ENCODE data around the gene ZBP1.

DNA sequence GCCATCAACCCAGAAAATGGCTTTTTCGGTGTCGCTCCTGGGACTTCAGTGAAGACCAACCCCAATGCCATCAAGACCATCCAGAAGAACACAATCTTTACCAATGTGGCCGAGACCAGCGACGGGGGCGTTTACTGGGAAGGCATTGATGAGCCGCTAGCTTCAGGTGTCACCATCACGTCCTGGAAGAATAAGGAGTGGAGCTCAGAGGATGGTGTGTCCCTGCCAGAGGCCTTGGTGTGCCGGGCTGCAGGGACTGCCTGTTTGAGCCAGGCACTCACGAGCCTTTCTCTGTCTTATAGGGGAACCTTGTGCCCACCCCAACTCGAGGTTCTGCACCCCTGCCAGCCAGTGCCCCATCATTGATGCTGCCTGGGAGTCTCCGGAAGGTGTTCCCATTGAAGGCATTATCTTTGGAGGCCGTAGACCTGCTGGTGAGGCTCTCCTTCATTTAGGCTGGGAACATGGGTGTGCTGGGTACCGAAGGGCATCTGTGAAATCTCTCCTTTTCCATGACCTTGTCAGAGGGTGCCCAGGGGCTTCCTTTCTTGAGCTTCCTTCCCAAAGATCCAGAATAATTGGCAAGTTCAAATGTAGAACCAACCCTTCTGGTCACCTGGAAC lies 55.9 kb downstream of the ZBP1 start:
- TF ChIP-seq, protein P1, sequence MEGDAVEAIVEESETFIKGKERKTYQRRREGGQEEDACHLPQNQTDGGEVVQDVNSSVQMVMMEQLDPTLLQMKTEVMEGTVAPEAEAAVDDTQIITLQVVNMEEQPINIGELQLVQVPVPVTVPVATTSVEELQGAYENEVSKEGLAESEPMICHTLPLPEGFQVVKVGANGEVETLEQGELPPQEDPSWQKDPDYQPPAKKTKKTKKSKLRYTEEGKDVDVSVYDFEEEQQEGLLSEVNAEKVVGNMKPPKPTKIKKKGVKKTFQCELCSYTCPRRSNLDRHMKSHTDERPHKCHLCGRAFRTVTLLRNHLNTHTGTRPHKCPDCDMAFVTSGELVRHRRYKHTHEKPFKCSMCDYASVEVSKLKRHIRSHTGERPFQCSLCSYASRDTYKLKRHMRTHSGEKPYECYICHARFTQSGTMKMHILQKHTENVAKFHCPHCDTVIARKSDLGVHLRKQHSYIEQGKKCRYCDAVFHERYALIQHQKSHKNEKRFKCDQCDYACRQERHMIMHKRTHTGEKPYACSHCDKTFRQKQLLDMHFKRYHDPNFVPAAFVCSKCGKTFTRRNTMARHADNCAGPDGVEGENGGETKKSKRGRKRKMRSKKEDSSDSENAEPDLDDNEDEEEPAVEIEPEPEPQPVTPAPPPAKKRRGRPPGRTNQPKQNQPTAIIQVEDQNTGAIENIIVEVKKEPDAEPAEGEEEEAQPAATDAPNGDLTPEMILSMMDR (conservative IDR thresholded peaks at IDR 0.05; ENCODE audit: low read length): no peak
- TF ChIP-seq EZH2phosphoT487 (IDR thresholded peaks at IDR 0.05; ENCODE audit: borderline replicate concordance): no peak

Data from Loucy (cell line).